Fibroblast of the aortic adventitia (primary cell): Measurements from ENCODE around the gene EML6. TPM values are rescaled to one million over a fixed set of nuclear protein-coding genes. Genes with fewer than 3 reads are reported as not detected.

Experiments
- DNase-seq: peaks from one replicate; pipeline ENCODE4 v3.0.0-alpha.2; 2010; ENCODE audit warnings: low read depth
- H3K4me3 ChIP-seq: 2 replicates; pipeline ENCODE4 v1.5.1; 2011; ENCODE audit warnings: low read depth, mild to moderate bottlenecking, control low read depth, low read length, moderate library complexity
- total RNA-seq: library from RNA; depleted of rRNA; stranded (reverse); fragments of >200 nt; gene quantifications from 2 replicates; pipeline ENCODE4 v1.2.3, GENCODE V29; 2012; ENCODE audit warnings: low replicate concordance
- TF ChIP-seq, protein P1 (sequence below): IDR thresholded peaks from 2 replicates; pipeline ENCODE4 v1.5.1; 2011; ENCODE audit warnings: mild to moderate bottlenecking, low read length, control low read depth, inconsistent platforms; ENCODE audit not compliant: insufficient read depth

The EML6 gene
- total RNA-seq, 1 donor: 2.8 TPM

DNA sequence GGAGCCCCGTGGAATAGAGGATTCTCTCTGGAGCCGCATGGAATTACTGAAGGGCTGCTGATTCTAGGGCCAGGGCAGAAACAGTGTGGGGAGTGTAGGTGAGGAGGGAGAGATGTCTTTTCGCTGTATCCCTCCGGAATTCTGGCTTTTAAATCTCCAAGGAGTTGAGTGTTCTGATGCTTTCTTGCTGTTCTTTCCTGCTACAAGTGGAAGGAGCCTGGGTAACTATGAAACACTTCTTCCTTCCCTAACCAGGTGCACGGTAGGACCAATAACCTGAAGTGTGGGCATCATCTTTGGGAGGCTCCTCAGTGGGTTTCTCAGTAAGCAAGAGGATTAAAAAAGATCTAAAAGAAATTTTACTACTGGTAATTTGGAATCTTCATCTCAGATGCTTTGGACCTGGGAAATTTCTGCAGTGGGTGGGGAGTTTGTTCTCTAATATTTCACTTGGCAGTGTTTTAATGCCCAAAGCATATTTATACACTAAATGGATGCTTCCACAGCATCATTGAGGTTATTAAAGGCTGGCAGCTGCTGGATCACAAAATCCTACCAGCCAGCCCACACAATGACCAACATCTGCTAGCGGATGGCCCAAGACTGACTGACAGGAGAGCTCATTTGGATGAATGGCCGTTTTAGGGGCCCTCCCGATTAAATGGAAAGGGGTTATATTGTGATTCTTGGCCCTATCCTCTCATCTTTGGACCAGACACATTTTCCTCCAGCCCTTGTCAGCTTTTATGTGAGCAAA, 2.1 kb downstream of the EML6 start:
- TF ChIP-seq, protein P1, sequence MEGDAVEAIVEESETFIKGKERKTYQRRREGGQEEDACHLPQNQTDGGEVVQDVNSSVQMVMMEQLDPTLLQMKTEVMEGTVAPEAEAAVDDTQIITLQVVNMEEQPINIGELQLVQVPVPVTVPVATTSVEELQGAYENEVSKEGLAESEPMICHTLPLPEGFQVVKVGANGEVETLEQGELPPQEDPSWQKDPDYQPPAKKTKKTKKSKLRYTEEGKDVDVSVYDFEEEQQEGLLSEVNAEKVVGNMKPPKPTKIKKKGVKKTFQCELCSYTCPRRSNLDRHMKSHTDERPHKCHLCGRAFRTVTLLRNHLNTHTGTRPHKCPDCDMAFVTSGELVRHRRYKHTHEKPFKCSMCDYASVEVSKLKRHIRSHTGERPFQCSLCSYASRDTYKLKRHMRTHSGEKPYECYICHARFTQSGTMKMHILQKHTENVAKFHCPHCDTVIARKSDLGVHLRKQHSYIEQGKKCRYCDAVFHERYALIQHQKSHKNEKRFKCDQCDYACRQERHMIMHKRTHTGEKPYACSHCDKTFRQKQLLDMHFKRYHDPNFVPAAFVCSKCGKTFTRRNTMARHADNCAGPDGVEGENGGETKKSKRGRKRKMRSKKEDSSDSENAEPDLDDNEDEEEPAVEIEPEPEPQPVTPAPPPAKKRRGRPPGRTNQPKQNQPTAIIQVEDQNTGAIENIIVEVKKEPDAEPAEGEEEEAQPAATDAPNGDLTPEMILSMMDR: no peak
- DNase-seq: no peak
- no peak overlapping the region for H3K4me3 ChIP-seq

DNA sequence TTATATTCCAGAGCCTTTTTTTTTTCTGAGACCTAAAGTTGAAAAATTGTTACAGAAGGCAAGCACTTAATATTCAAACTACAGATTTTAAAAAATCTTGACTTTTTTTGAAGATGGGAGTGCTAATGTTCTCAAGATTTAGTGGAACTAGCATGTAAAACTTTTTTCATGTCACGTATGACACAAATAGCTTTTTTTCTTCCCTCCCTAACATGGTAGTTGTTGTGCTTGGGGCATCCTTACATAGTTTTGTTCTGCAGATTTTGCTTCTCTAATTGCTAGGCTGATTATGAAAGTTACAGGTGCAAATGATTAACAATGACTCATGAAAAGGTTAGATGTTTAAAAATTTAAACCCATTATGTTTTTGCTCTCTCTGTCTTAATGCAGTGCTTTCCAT, 3.0 kb downstream of the EML6 start:
- no peak for DNase-seq
- TF ChIP-seq, protein P1: no peak
- H3K4me3 ChIP-seq: no peak overlapping the region

DNA sequence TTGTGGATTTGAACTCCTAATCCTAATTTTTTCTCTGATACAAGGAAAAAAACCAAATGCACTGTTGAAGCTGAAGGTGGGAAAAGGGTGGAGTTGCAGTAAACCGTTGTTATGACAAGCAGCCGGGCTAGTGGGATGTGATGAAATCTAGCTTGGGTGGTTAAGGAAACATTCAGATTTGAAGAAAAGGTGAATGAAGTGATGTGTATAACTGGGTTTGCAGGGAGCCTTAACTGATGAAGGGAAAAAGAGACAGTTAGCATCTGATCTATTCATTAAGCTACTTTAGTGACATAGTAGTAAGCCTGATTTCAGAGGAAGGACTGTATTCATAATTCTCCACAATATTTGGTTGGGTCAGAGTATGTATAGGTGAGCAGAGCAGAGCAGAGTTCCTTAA, 3.5 kb downstream of the EML6 start:
- TF ChIP-seq, protein P1: no peak
- DNase-seq: no peak
- no peak overlapping the region for H3K4me3 ChIP-seq

DNA sequence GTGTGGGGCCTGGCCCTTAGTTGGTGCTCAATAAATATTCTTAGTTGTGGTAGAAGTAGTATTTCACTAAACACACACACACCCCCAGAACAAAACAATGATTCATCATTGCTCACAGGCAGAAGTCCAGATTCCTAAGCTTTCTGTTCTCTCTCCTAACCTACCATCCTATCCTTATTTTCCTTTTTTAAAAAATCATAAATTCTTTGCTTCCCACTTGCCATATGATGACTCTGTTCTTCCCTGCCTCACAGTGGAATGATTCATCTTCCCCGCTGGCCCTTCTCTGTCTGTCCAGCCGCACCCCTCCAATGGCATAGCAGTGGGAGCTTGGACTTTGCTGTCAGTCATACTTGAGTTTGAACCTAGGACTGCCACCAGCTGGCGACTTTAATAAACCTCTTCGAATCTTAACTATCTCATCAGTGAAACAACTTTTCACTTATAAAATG, 5.2 kb downstream of the EML6 start:
- TF ChIP-seq, protein P1: no peak
- peak; percentile 87 for DNase-seq

DNA sequence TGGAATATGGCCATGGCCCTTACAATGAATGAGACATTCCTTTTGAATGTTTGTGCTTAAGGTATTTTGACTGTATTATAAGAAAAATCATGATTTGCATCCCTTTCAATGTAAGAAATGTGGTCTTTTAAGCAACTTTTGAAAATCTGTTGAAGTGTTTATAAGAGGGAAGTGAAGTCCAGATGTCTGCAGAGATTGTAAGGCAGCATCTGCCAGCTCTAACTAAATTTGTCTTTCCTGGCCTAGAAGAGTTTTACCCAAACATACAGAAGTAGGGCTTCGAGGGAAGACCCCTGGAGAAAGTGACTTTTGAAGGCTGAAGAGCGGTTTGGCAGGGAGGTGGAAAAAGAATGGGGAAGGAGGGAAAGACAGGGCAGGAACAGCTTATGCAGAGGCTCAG, 12.2 kb downstream of the EML6 start:
- peak; percentile 11 for DNase-seq
- H3K4me3 ChIP-seq: no peak overlapping the region
- TF ChIP-seq, protein P1: no peak

More for the DNA sequence above, 5.2 kb downstream of the EML6 start:
- no peak overlapping the region for H3K4me3 ChIP-seq

DNA sequence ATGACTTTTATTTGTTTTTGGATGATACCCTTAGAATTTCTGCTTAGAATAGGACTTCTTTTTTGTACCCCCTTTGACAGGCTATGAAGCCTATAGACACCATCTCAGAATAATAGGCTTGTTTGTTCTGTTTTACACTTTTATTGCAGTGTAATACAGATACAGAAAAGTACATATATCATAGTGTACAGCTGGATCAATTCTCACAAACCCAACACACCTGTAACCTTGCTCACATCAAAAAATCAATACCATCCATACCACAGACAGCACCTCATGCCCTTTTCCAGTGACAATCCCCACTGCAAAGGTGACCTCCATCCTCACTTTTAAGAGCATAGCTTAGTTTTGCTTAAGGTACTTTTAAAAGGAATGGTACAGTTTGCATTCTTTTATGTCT, 14.8 kb downstream of the EML6 start:
- no peak overlapping the region for H3K4me3 ChIP-seq
- TF ChIP-seq, protein P1: no peak
- no peak for DNase-seq

DNA sequence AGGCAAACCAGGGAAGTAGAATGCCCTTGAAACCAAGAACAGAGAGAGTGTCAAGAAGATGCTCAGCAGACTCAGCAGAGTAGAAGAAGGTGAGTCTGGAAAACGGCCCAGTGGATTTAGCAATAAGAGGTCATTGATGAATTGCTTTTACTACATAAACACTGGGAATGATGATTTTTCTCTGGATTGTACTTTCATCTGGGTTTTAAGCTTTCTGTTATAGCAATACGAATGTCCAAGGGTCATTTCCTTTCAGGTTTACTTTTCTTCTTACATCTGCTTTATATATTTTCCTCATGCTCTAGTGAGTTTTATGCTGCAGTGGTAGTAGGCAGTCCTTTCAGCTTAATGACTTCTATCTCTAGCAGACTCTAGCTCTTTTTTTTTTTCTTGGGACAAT, 16.9 kb downstream of the EML6 start:
- TF ChIP-seq, protein P1: no peak
- no peak for DNase-seq
- no peak overlapping the region for H3K4me3 ChIP-seq
